Measurements from ENCODE around the gene TSHZ1.

TSHZ1 gene

DNA sequence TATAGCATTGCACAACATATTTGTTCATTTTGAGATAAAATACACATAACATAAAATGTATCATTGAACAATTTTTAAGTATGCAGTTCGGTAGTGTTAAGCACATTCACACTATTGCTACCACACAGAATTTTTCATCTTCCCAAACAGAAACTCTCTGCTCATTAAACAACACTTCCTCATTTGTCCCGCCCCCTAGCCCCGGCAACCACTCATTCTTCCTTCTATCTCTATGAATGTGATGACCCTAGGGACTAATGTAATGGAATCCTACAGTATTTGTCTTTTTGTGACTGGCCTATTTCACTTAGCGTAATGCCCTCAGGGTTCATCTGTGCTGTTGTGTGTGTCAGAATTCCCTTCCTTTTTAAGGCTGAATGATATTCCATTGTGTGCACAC lies 95.4 kb downstream of the TSHZ1 start:
- no peak overlapping the region for H3K9ac ChIP-seq (ENCODE audit: low read depth in 1 of 2, low read length in 2 of 2)
- H3K9me3 ChIP-seq (ENCODE audit: control insufficient read depth in 2 of 2, low read length in 2 of 2): no peaks in the 10 kb centered on the region

DNA sequence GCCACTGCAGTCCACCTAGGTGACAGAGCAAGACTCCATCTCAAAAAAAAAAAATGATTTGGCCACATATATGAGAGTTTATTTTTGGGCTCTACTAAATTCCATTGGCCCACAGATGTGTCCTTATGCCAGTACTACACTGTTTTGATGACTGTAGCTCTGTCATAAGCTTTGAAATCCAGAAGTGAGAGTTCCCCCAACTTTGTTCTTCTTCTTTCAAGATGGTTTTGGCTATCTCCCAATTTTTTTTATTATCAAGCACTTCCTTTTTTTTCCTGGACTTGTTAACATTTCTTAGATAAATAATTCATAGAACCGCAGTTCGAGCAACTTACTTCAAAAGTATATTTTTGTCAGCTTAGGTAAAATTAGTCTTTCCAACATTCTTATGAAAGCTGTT lies 96.9 kb downstream of the TSHZ1 start:
- H3K9ac ChIP-seq (ENCODE audit: low read depth in 1 of 2, low read length in 2 of 2): no peak overlapping the region
- H3K27me3 ChIP-seq (ENCODE audit: control insufficient read depth in 2 of 2, insufficient read depth in 2 of 2, low read length in 2 of 2): no peaks in the 10 kb centered on the region
- H3K36me3 ChIP-seq (ENCODE audit: control insufficient read depth in 2 of 2, insufficient read depth in 2 of 2, low read length in 2 of 2): no peaks in the 10 kb centered on the region
- no peak overlapping the region for H3K4me3 ChIP-seq (ENCODE audit: low read length in 2 of 2)
- no peak overlapping the region for H3K27ac ChIP-seq (ENCODE audit: low read depth in 2 of 2, low read length in 2 of 2)
- H3K4me1 ChIP-seq (ENCODE audit: control insufficient read depth in 2 of 2, insufficient read depth in 2 of 2, low read length in 2 of 2): no peaks in the 10 kb centered on the region
- H3K9me3 ChIP-seq (ENCODE audit: control insufficient read depth in 2 of 2, low read length in 2 of 2): no peaks in the 10 kb centered on the region

More for the DNA sequence above, 95.4 kb downstream of the TSHZ1 start:
- Histone ChIP-seq H3K27ac (ENCODE audit: low read depth in 2 of 2, low read length in 2 of 2) (no peak overlapping the region), H3K36me3 (ENCODE audit: control insufficient read depth in 2 of 2, insufficient read depth in 2 of 2, low read length in 2 of 2) (no peaks in the 10 kb centered on the region), H3K4me3 (ENCODE audit: low read length in 2 of 2) (no peak overlapping the region), H3K27me3 (ENCODE audit: control insufficient read depth in 2 of 2, insufficient read depth in 2 of 2, low read length in 2 of 2) (no peaks in the 10 kb centered on the region), H3K4me1 (ENCODE audit: control insufficient read depth in 2 of 2, insufficient read depth in 2 of 2, low read length in 2 of 2) (no peaks in the 10 kb centered on the region)

DNA sequence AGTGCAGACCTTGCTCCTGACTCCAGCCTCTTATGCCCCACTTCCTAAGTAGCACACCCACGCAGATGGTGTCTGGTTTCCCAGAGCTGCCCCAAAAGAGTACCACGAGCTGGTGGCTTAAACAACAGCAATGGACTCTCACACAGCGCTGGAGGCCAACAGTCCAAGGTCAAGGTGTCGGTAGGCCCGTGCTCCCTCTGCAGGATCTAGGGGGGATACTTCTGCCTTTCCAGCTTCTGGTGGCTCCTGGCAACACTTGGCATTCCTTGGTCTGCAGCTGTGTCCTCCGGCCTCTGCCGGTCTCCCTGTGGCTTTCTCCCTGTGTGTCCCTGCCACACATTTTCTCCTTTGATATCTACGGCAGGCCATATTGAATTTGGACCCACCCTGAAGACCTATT lies 99.0 kb downstream of the TSHZ1 start:
- Histone ChIP-seq H3K9ac (ENCODE audit: low read depth in 1 of 2, low read length in 2 of 2) (no peak overlapping the region), H3K27ac (ENCODE audit: low read depth in 2 of 2, low read length in 2 of 2) (no peak overlapping the region), H3K4me1 (ENCODE audit: control insufficient read depth in 2 of 2, insufficient read depth in 2 of 2, low read length in 2 of 2) (no peaks in the 10 kb centered on the region), H3K9me3 (ENCODE audit: control insufficient read depth in 2 of 2, low read length in 2 of 2) (no peaks in the 10 kb centered on the region), H3K36me3 (ENCODE audit: control insufficient read depth in 2 of 2, insufficient read depth in 2 of 2, low read length in 2 of 2) (no peaks in the 10 kb centered on the region), H3K4me3 (ENCODE audit: low read length in 2 of 2) (no peak overlapping the region), H3K27me3 (ENCODE audit: control insufficient read depth in 2 of 2, insufficient read depth in 2 of 2, low read length in 2 of 2) (no peaks in the 10 kb centered on the region)

DNA sequence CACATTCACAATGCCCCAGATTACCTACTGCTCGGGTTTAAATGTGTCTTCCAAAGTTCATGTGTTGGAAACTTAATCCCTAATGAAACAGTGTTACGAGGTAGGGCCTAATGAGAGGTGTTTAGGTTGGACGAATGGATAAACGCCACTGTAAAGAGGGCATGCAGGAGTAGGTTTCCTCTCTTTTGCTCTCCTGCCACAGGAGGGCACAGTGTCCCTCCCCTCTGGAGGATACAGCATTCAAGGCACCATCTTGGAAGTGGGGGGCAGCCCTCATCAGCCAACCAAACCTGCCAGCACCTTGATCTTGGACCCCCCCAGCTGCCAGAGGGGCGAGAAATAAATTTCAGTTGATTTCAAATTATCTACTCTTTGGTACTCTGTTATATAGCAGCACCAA lies 103.5 kb downstream of the TSHZ1 start:
- H3K9ac ChIP-seq (ENCODE audit: low read depth in 1 of 2, low read length in 2 of 2): no peak overlapping the region
- H3K4me3 ChIP-seq (ENCODE audit: low read length in 2 of 2): no peak overlapping the region
- H3K9me3 ChIP-seq (ENCODE audit: control insufficient read depth in 2 of 2, low read length in 2 of 2): no peaks in the 10 kb centered on the region
- H3K27me3 ChIP-seq (ENCODE audit: control insufficient read depth in 2 of 2, insufficient read depth in 2 of 2, low read length in 2 of 2): no peaks in the 10 kb centered on the region
- H3K27ac ChIP-seq (ENCODE audit: low read depth in 2 of 2, low read length in 2 of 2): no peak overlapping the region
- H3K4me1 ChIP-seq (ENCODE audit: control insufficient read depth in 2 of 2, insufficient read depth in 2 of 2, low read length in 2 of 2): no peaks in the 10 kb centered on the region
- H3K36me3 ChIP-seq (ENCODE audit: control insufficient read depth in 2 of 2, insufficient read depth in 2 of 2, low read length in 2 of 2): no peaks in the 10 kb centered on the region

DNA sequence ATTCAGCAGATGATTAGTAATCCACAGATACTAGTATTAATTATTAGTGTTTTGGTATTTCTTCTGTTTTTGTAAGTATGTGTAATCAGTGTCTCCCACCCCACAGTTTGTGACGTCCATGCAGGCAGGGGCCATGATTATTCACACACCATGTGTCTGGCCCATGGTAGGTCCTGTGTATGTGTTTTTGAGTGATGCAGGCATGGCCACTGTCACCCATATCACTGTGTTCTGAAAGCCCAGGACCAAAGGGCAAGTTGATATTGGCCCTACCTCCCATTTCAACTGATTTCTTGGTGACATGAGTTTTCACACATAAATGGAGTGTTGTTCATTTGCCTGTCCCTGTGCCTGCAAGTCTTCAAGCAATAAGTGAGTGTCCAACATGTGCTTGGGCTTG lies 104.0 kb downstream of the TSHZ1 start:
- Histone ChIP-seq H3K9ac (ENCODE audit: low read depth in 1 of 2, low read length in 2 of 2) (no peak overlapping the region), H3K27me3 (ENCODE audit: control insufficient read depth in 2 of 2, insufficient read depth in 2 of 2, low read length in 2 of 2) (no peaks in the 10 kb centered on the region), H3K4me1 (ENCODE audit: control insufficient read depth in 2 of 2, insufficient read depth in 2 of 2, low read length in 2 of 2) (no peaks in the 10 kb centered on the region), H3K9me3 (ENCODE audit: control insufficient read depth in 2 of 2, low read length in 2 of 2) (no peaks in the 10 kb centered on the region), H3K4me3 (ENCODE audit: low read length in 2 of 2) (no peak overlapping the region), H3K36me3 (ENCODE audit: control insufficient read depth in 2 of 2, insufficient read depth in 2 of 2, low read length in 2 of 2) (no peaks in the 10 kb centered on the region), H3K27ac (ENCODE audit: low read depth in 2 of 2, low read length in 2 of 2) (no peak overlapping the region)

DNA sequence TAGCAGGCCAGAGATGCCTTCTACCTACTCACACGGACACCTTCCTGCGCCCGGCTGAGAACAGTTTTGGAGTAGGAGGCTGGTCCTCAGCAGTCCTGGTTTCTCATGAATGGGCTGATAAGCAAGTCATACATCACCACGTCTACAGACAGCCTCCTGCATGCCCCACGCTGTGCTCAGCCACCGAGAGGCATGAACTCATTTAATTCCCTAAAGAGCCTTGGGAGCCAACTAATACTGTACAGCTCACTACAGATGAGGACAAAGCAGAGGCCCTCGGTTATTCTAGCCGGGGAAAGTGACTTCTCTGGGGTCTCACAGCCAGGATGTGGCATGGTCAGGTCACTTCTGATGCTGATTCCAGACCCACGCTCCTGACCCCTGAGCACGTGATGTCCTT lies 105.6 kb downstream of the TSHZ1 start:
- no peaks in the 10 kb centered on the region for H3K27me3 ChIP-seq (ENCODE audit: control insufficient read depth in 2 of 2, insufficient read depth in 2 of 2, low read length in 2 of 2)

DNA sequence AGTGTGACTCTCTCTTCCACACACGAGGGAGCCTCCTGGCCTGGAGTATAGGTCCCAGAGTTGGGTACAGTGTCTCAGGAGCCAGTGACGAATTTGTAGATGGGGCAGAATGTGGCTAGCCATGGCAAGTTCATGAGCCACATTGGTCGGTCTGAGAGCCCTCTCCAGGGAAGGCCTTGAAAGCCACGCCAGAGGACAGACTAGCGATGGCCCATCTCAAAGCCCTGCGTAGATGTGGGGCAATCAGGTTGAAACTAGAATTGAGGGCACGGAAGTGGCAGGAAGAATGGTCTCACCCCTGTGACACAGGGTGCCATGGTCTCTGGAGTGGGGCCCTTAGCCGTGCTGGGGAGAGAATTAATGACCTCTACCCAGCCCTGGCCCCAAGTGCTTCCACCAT lies 106.2 kb downstream of the TSHZ1 start:
- Histone ChIP-seq H3K9ac (ENCODE audit: low read depth in 1 of 2, low read length in 2 of 2) (no peak overlapping the region), H3K4me1 (ENCODE audit: control insufficient read depth in 2 of 2, insufficient read depth in 2 of 2, low read length in 2 of 2) (no peaks in the 10 kb centered on the region), H3K36me3 (ENCODE audit: control insufficient read depth in 2 of 2, insufficient read depth in 2 of 2, low read length in 2 of 2) (no peaks in the 10 kb centered on the region), H3K9me3 (ENCODE audit: control insufficient read depth in 2 of 2, low read length in 2 of 2) (no peaks in the 10 kb centered on the region), H3K27ac (ENCODE audit: low read depth in 2 of 2, low read length in 2 of 2) (no peak overlapping the region), H3K27me3 (ENCODE audit: control insufficient read depth in 2 of 2, insufficient read depth in 2 of 2, low read length in 2 of 2) (no peaks in the 10 kb centered on the region), H3K4me3 (ENCODE audit: low read length in 2 of 2) (no peak overlapping the region)

More for the DNA sequence above, 105.6 kb downstream of the TSHZ1 start:
- Histone ChIP-seq H3K9ac (ENCODE audit: low read depth in 1 of 2, low read length in 2 of 2) (no peak overlapping the region), H3K27ac (ENCODE audit: low read depth in 2 of 2, low read length in 2 of 2) (no peak overlapping the region), H3K4me1 (ENCODE audit: control insufficient read depth in 2 of 2, insufficient read depth in 2 of 2, low read length in 2 of 2) (no peaks in the 10 kb centered on the region), H3K9me3 (ENCODE audit: control insufficient read depth in 2 of 2, low read length in 2 of 2) (no peaks in the 10 kb centered on the region), H3K4me3 (ENCODE audit: low read length in 2 of 2) (no peak overlapping the region), H3K36me3 (ENCODE audit: control insufficient read depth in 2 of 2, insufficient read depth in 2 of 2, low read length in 2 of 2) (no peaks in the 10 kb centered on the region)

DNA sequence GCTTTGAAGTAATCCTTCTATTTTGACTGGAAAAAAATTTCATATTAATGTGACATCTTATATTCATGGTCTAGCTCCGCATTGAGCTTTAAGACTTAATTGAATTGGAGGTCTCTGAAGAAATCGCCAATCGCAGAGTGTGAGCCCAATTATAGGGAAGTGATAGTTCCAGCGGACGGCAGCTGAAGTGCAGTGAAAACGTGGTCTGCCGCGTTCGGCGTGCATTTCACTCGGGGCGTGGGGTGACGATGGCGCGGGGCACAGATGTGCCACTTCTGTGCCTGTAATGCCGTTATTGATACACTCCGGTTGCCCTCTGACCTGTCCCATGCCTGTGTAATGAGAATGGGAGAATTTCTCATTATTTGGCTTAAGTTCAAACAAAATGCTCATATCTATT lies 106.7 kb downstream of the TSHZ1 start:
- H3K9me3 ChIP-seq (ENCODE audit: control insufficient read depth in 2 of 2, low read length in 2 of 2): no peaks in the 10 kb centered on the region
- H3K36me3 ChIP-seq (ENCODE audit: control insufficient read depth in 2 of 2, insufficient read depth in 2 of 2, low read length in 2 of 2): no peaks in the 10 kb centered on the region
- H3K9ac ChIP-seq (ENCODE audit: low read depth in 1 of 2, low read length in 2 of 2): no peak overlapping the region
- H3K27ac ChIP-seq (ENCODE audit: low read depth in 2 of 2, low read length in 2 of 2): no peak overlapping the region
- no peak overlapping the region for H3K4me3 ChIP-seq (ENCODE audit: low read length in 2 of 2)
- H3K4me1 ChIP-seq (ENCODE audit: control insufficient read depth in 2 of 2, insufficient read depth in 2 of 2, low read length in 2 of 2): no peaks in the 10 kb centered on the region
- H3K27me3 ChIP-seq (ENCODE audit: control insufficient read depth in 2 of 2, insufficient read depth in 2 of 2, low read length in 2 of 2): no peaks in the 10 kb centered on the region

DNA sequence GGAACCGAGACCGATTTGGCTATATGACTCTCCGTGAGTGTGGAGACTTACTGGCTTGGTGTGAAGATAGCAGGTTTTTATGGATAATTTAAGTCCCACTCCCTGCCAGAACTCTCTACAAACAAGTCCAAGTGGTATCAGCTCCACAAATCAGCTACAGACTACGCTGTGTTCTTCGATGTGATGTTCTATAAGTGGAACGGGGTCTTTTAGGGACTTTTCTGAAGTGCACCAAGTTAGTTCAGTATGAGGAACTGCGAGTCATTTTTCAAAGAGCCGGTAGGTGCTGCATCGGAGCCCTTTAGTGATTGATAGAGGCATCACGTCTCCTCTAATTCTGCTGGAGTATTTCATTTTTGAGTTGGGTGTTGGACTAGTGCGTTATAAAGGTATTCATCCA lies 107.1 kb downstream of the TSHZ1 start:
- Histone ChIP-seq H3K9me3 (ENCODE audit: control insufficient read depth in 2 of 2, low read length in 2 of 2) (no peaks in the 10 kb centered on the region), H3K4me1 (ENCODE audit: control insufficient read depth in 2 of 2, insufficient read depth in 2 of 2, low read length in 2 of 2) (no peaks in the 10 kb centered on the region)

DNA sequence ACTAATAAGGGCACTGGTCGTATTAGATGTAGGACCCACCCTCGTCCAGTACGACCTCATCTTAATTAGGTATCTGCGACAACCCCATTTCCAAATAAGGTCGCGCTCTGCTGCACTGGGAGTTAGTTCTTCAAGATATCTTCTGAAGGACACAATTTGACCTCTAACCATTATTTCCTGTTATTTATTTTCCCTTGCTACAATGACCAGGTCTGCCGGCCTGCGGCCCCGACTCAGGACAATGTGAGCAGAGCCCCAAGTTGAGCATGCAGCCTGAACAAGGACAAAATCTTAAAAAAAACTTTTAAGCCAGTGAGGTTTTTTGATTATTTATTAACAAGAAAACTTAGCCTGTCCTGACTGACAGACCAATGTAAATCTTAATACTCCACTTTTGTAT lies 109.3 kb downstream of the TSHZ1 start:
- Histone ChIP-seq H3K9ac (ENCODE audit: low read depth in 1 of 2, low read length in 2 of 2) (no peak overlapping the region), H3K27me3 (ENCODE audit: control insufficient read depth in 2 of 2, insufficient read depth in 2 of 2, low read length in 2 of 2) (no peaks in the 10 kb centered on the region), H3K9me3 (ENCODE audit: control insufficient read depth in 2 of 2, low read length in 2 of 2) (no peaks in the 10 kb centered on the region), H3K27ac (ENCODE audit: low read depth in 2 of 2, low read length in 2 of 2) (no peak overlapping the region), H3K4me3 (ENCODE audit: low read length in 2 of 2) (no peak overlapping the region), H3K36me3 (ENCODE audit: control insufficient read depth in 2 of 2, insufficient read depth in 2 of 2, low read length in 2 of 2) (no peaks in the 10 kb centered on the region), H3K4me1 (ENCODE audit: control insufficient read depth in 2 of 2, insufficient read depth in 2 of 2, low read length in 2 of 2) (no peaks in the 10 kb centered on the region)

More for the DNA sequence above, 107.1 kb downstream of the TSHZ1 start:
- H3K4me3 ChIP-seq (ENCODE audit: low read length in 2 of 2): no peak overlapping the region
- H3K36me3 ChIP-seq (ENCODE audit: control insufficient read depth in 2 of 2, insufficient read depth in 2 of 2, low read length in 2 of 2): no peaks in the 10 kb centered on the region
- no peak overlapping the region for H3K27ac ChIP-seq (ENCODE audit: low read depth in 2 of 2, low read length in 2 of 2)
- H3K9ac ChIP-seq (ENCODE audit: low read depth in 1 of 2, low read length in 2 of 2): no peak overlapping the region
- no peaks in the 10 kb centered on the region for H3K27me3 ChIP-seq (ENCODE audit: control insufficient read depth in 2 of 2, insufficient read depth in 2 of 2, low read length in 2 of 2)

DNA sequence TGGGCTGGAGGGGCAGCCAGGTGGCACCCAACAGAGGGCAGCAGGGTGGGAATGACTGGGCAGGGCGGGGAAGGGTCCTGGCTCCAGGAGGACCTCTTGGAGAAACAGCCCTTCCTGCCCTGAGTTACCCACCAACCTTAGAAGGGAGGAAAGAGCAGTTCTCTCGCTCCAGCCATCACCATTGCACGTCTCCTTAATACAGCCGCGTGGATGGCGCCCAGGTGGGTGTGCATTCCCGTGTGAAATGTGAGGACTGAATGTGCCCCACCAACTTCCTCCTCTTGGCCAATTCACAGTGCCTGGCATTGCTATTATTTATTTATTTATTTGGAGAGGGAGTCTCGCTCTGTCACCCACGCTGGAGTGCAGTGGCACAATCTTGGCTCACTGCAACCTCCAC lies 109.9 kb downstream of the TSHZ1 start:
- Histone ChIP-seq H3K9ac (ENCODE audit: low read depth in 1 of 2, low read length in 2 of 2) (no peak overlapping the region), H3K4me1 (ENCODE audit: control insufficient read depth in 2 of 2, insufficient read depth in 2 of 2, low read length in 2 of 2) (no peaks in the 10 kb centered on the region), H3K4me3 (ENCODE audit: low read length in 2 of 2) (no peak overlapping the region), H3K9me3 (ENCODE audit: control insufficient read depth in 2 of 2, low read length in 2 of 2) (no peaks in the 10 kb centered on the region), H3K27ac (ENCODE audit: low read depth in 2 of 2, low read length in 2 of 2) (no peak overlapping the region), H3K36me3 (ENCODE audit: control insufficient read depth in 2 of 2, insufficient read depth in 2 of 2, low read length in 2 of 2) (no peaks in the 10 kb centered on the region), H3K27me3 (ENCODE audit: control insufficient read depth in 2 of 2, insufficient read depth in 2 of 2, low read length in 2 of 2) (no peaks in the 10 kb centered on the region)
